ENCODE data around the gene RPS27. TPM values are rescaled to one million over a fixed set of nuclear protein-coding genes. Genes with fewer than 3 reads are reported as not detected.

RPS27 gene
- total RNA-seq, 4 donors from 2014 or later: 222 to 1,839 (median 900) TPM

GRCh38 chr1:153963850-153964331 lies 26.7 kb upstream of the RPS27 start:
- Histone ChIP-seq H3K27ac (peak overlapping the region; percentile 89 to 99 (median 96)), H3K36me3 (no peaks in the 10 kb centered on the region), H3K4me3 (peak overlapping the region; percentile 41 to 87 (median 70)), H3K4me1 (peaks cover 24 to 58% (median 43%) of the 10 kb centered on the region in 4 donors), H3K9me3 (no peaks in the 10 kb centered on the region), H3K27me3 (no peaks in the 10 kb centered on the region)
- TF ChIP-seq POLR2A (IDR thresholded peaks at IDR 0.05) (no peak), POLR2AphosphoS5 (IDR thresholded peaks at IDR 0.05) (no peak), EP300 (IDR thresholded peaks at IDR 0.05; ENCODE audit: low read depth) (no peak)
- peak; percentile 63 for DNase-seq
- intact Hi-C loops (cut with DNase I; ENCODE audit: low total_unique reads) (no loop called here), in situ Hi-C loops (cut with MboI; ENCODE audit: low pct_ligation_motif_present in 1 of 4, low pct_unique_long_range_greater_than_20kb in 1 of 4, low sequenced_read_pairs in 3 of 4) (loop anchor here in 1 of 4 donors (25.0 kb wide), 1 partner anchor 302 kb away; the partner anchor contains the start of genes ILF2 and SNAPIN)
- WGBS, 2 donors (ENCODE audit: low coverage in 1 of 2): 0% methylated on average over 22 of the region's 22 CpGs; no CpG with 5 or more reads in 1 of the 2 donors

DNA sequence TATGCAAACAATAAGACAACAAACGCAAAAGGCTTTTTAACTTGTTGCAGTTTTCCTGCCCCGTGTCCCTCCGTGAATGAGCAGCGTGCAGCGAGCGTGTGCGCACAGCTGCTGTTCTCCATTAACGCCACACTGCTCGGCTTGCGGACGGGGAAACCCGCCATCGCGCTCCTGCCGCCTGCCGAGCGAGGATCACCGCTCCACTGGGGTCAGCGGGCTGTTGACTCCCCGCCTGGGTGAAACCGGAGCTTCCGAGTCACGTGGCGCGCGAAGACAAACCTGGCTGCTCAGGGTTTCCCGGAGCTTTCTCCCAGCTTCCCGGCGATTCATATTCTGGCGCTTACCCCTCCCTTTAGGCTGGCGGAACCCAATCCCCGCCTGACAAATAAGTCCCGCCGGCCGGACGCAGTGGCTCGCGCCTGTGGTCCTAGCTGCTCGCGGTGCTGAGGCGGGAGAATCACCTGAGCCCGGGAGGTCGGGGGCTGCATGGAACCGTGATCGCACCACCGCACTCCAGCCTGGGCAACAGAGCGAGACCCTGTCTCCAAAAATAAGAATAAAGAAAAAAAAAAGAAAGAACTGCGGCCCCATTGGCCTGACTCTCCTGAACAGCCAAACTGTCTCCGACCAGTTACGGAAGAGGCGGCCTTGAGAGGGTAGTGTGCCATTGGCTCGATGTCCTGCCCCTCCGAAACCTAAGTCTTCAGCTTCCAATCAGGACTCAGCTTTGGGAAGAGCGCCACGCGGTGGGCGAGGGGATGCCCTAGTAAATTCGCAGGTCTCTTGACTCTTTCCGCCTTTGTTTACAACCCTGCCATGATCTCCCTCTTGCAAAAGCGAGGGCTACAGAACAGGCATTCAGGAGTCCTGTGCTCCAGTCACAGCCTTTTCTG lies 23.2 kb upstream of the RPS27 start, which contains the start of gene CREB3L4:
Gene CREB3L4, plus strand, starts transcription at position 796 of the 893 bp plus-strand sequence. CDS start 624 bp downstream, outside the sequence.
- Histone ChIP-seq H3K4me1 (peaks cover 12 to 42% (median 32%) of the 10 kb centered on the region in 4 donors), H3K27ac (peak within 1 kb of the TSS; percentile 88 to 96 (median 96)), H3K4me3 (peak within 1 kb of the TSS; percentile 53 to 58 (median 56)), H3K9me3 (no peaks in the 10 kb centered on the region), H3K27me3 (no peaks in the 10 kb centered on the region), H3K36me3 (no peaks in the 10 kb centered on the region)
- in situ Hi-C loops (cut with MboI; ENCODE audit: low pct_ligation_motif_present in 1 of 4, low pct_unique_long_range_greater_than_20kb in 1 of 4, low sequenced_read_pairs in 3 of 4) (loop anchor here in 1 of 4 donors (25.0 kb wide), 1 partner anchor 305 kb away; the partner anchor contains the start of genes ILF2 and SNAPIN), intact Hi-C loops (cut with DNase I; ENCODE audit: low total_unique reads) (no loop called here)
- TF ChIP-seq CTCF (IDR thresholded peaks at IDR 0.05) (peak; percentile 15 to 29 (median 24)), EP300 (IDR thresholded peaks at IDR 0.05; ENCODE audit: low read depth) (no peak), POLR2A (IDR thresholded peaks at IDR 0.05) (peak; percentile 94), POLR2AphosphoS5 (IDR thresholded peaks at IDR 0.05) (peak; percentile 94 to 98 (median 97))
- 0% methylated on average over 13 to 48 of the region's 60 CpGs for WGBS, 2 donors (ENCODE audit: low coverage in 1 of 2)
- DNase-seq: peak; percentile 92

- TF ChIP-seq EP300 (IDR thresholded peaks at IDR 0.05; ENCODE audit: low read depth): no peak
- peak in 1 of 5 experiments; percentile 2 for TF ChIP-seq CTCF (IDR thresholded peaks at IDR 0.05)
- H3K4me3 ChIP-seq: peak overlapping the region; percentile 27 to 58 (median 55)
- no peaks in the 10 kb centered on the region for H3K9me3 ChIP-seq
- no peaks in the 10 kb centered on the region for H3K36me3 ChIP-seq
- peak; percentile 70 for DNase-seq
- H3K27me3 ChIP-seq: no peaks in the 10 kb centered on the region
- H3K27ac ChIP-seq: peak overlapping the region; percentile 88 to 96 (median 96)
- peaks cover 11 to 37% (median 27%) of the 10 kb centered on the region in 4 donors for H3K4me1 ChIP-seq
- in situ Hi-C loops (cut with MboI; ENCODE audit: low pct_ligation_motif_present in 1 of 4, low pct_unique_long_range_greater_than_20kb in 1 of 4, low sequenced_read_pairs in 3 of 4) (loop anchor here in 1 of 4 donors (25.0 kb wide), 1 partner anchor 306 kb away; the partner anchor contains the start of genes ILF2 and SNAPIN), intact Hi-C loops (cut with DNase I; ENCODE audit: low total_unique reads) (no loop called here)
- 2 to 3% methylated on average over 6 to 8 of the region's 8 CpGs for WGBS, 2 donors (ENCODE audit: low coverage in 1 of 2)
These were observed 22.6 kb upstream of the RPS27 start for GRCh38 chr1:153968000-153968363.

- TF ChIP-seq CTCF (IDR thresholded peaks at IDR 0.05) (no peak), POLR2A (IDR thresholded peaks at IDR 0.05) (no peak)
- in situ Hi-C loops (cut with MboI; ENCODE audit: low pct_ligation_motif_present in 1 of 4, low pct_unique_long_range_greater_than_20kb in 1 of 4, low sequenced_read_pairs in 3 of 4) (loop anchor here in 1 of 4 donors (25.0 kb wide), 1 partner anchor 306 kb away; the partner anchor contains the start of genes ILF2 and SNAPIN), intact Hi-C loops (cut with DNase I; ENCODE audit: low total_unique reads) (no loop called here)
- Histone ChIP-seq H3K9me3 (no peaks in the 10 kb centered on the region), H3K4me1 (peaks cover 11 to 37% (median 27%) of the 10 kb centered on the region in 4 donors), H3K36me3 (no peaks in the 10 kb centered on the region), H3K4me3 (peak overlapping the region in 3 of 4 donors; percentile 53 to 58 (median 57)), H3K27me3 (no peaks in the 10 kb centered on the region), H3K27ac (peak overlapping the region; percentile 88 to 96 (median 96))
- 12% methylated on average over 13 of the region's 13 CpGs; no CpG with 5 or more reads in 1 of the 2 donors for WGBS, 2 donors (ENCODE audit: low coverage in 1 of 2)
- no peak for DNase-seq
These were observed 22.2 kb upstream of the RPS27 start for GRCh38 chr1:153968408-153968807.

All from transverse colon (tissue), 4 donors.